Raji (cell line): Measurements from ENCODE around the gene PON1.

ENCODE experiments used
- POLR2A ChIP-seq: IDR thresholded peaks from 2 replicates; pipeline ENCODE4 v1.6.1; 2011; ENCODE audit warnings: low read depth, low read length, control low read depth; ENCODE audit not compliant: insufficient read depth

Gene PON1

GRCh38 chr7:95324431-95324830, at the start of gene PON1:
Gene PON1 (minus strand): TSS chr7:95324532. CDS start chr7:95324475, 57 bp downstream.
- TF ChIP-seq POLR2A = no peak

- TF ChIP-seq POLR2A = no peak
These were observed 49.0 kb upstream of the PON1 start for GRCh38 chr7:95373323-95373722.

- TF ChIP-seq POLR2A = no peak
These were observed 43.9 kb upstream of the PON1 start for GRCh38 chr7:95368235-95368634.

- TF ChIP-seq POLR2A = no peak
These were observed 43.3 kb upstream of the PON1 start for GRCh38 chr7:95367606-95368005.

GRCh38 chr7:95365151-95365550, 40.8 kb upstream of the PON1 start:
- no peak for TF ChIP-seq POLR2A

GRCh38 chr7:95357623-95358022, 33.3 kb upstream of the PON1 start:
- TF ChIP-seq POLR2A = no peak

- no peak for TF ChIP-seq POLR2A
These were observed 18.4 kb upstream of the PON1 start for GRCh38 chr7:95342642-95343307.

- TF ChIP-seq POLR2A = no peak
These were observed 17.7 kb upstream of the PON1 start for GRCh38 chr7:95342029-95342428.

GRCh38 chr7:95340491-95340890, 16.2 kb upstream of the PON1 start:
- TF ChIP-seq POLR2A = no peak

- TF ChIP-seq POLR2A = no peak
These were observed 14.5 kb upstream of the PON1 start for GRCh38 chr7:95338832-95339231.

GRCh38 chr7:95335093-95335492, 10.8 kb upstream of the PON1 start:
- no peak for TF ChIP-seq POLR2A

GRCh38 chr7:95334447-95334846, 10.1 kb upstream of the PON1 start:
- TF ChIP-seq POLR2A = no peak

GRCh38 chr7:95330961-95331337, 6.6 kb upstream of the PON1 start:
- no peak for TF ChIP-seq POLR2A

GRCh38 chr7:95330204-95330960, 6.0 kb upstream of the PON1 start:
- no peak for TF ChIP-seq POLR2A

GRCh38 chr7:95327356-95327755, 3.0 kb upstream of the PON1 start:
- no peak for TF ChIP-seq POLR2A

GRCh38 chr7:95323410-95324129, 762 bp downstream of the PON1 start:
- no peak for TF ChIP-seq POLR2A
